Measurements from ENCODE around the gene TANK.
A peak's percentile ranks its signal among the peaks of the same experiment; 100 is the strongest.

TANK gene

GRCh38 chr2:161113693-161114575 lies 46.3 kb upstream of the TANK start:
- TF ChIP-seq CTCF (IDR thresholded peaks at IDR 0.05; ENCODE audit: borderline replicate concordance, extremely low read depth, low read length, poor library complexity, severe bottlenecking) (no peak), EZH2 (IDR thresholded peaks at IDR 0.05; ENCODE audit: borderline replicate concordance, low read depth, low read length, severe bottlenecking) (no peak)
- Histone ChIP-seq H3K9ac (ENCODE audit: low read depth, low read length) (no peak overlapping the region), H3K27ac (ENCODE audit: low read length) (no peak overlapping the region), H3K4me2 (ENCODE audit: insufficient read depth, low read length) (no peak overlapping the region), H4K20me1 (ENCODE audit: insufficient read depth, low read length) (no peaks in the 10 kb centered on the region), H3K36me3 (ENCODE audit: insufficient read depth, low read length) (no peaks in the 10 kb centered on the region), H3K9me3 (ENCODE audit: insufficient read depth, low read length, severe bottlenecking) (no peaks in the 10 kb centered on the region), H3K79me2 (ENCODE audit: insufficient read depth, low read length) (no peaks in the 10 kb centered on the region), H2AFZ (ENCODE audit: low read depth, low read length) (peak overlapping the region; percentile 54; the same call in 1 of the 2 replicates), H3K27me3 (ENCODE audit: insufficient read depth, low read length, poor library complexity) (no peaks in the 10 kb centered on the region), H3K4me1 (ENCODE audit: insufficient read depth, low read length) (no peaks in the 10 kb centered on the region), H3K4me3 (ENCODE audit: low read depth in 1 of 2, low read length in 2 of 2) (no peak overlapping the region)
- DNase-seq (no peak), ATAC-seq (ENCODE audit: insufficient read depth, low read depth) (no peak)

GRCh38 chr2:161115205-161115604 lies 45.0 kb upstream of the TANK start:
- Histone ChIP-seq H3K4me2 (ENCODE audit: insufficient read depth, low read length) (no peak overlapping the region), H3K36me3 (ENCODE audit: insufficient read depth, low read length) (no peaks in the 10 kb centered on the region), H3K27me3 (ENCODE audit: insufficient read depth, low read length, poor library complexity) (no peaks in the 10 kb centered on the region), H3K9ac (ENCODE audit: low read depth, low read length) (no peak overlapping the region), H3K4me1 (ENCODE audit: insufficient read depth, low read length) (no peaks in the 10 kb centered on the region), H3K27ac (ENCODE audit: low read length) (no peak overlapping the region), H3K9me3 (ENCODE audit: insufficient read depth, low read length, severe bottlenecking) (no peaks in the 10 kb centered on the region), H2AFZ (ENCODE audit: low read depth, low read length) (no peak overlapping the region), H3K79me2 (ENCODE audit: insufficient read depth, low read length) (no peaks in the 10 kb centered on the region), H3K4me3 (ENCODE audit: low read depth in 1 of 2, low read length in 2 of 2) (no peak overlapping the region), H4K20me1 (ENCODE audit: insufficient read depth, low read length) (no peaks in the 10 kb centered on the region)
- no peak for DNase-seq
- TF ChIP-seq CTCF (IDR thresholded peaks at IDR 0.05; ENCODE audit: borderline replicate concordance, extremely low read depth, low read length, poor library complexity, severe bottlenecking) (no peak), EZH2 (IDR thresholded peaks at IDR 0.05; ENCODE audit: borderline replicate concordance, low read depth, low read length, severe bottlenecking) (no peak)
- no peak for ATAC-seq (ENCODE audit: insufficient read depth, low read depth)

DNA sequence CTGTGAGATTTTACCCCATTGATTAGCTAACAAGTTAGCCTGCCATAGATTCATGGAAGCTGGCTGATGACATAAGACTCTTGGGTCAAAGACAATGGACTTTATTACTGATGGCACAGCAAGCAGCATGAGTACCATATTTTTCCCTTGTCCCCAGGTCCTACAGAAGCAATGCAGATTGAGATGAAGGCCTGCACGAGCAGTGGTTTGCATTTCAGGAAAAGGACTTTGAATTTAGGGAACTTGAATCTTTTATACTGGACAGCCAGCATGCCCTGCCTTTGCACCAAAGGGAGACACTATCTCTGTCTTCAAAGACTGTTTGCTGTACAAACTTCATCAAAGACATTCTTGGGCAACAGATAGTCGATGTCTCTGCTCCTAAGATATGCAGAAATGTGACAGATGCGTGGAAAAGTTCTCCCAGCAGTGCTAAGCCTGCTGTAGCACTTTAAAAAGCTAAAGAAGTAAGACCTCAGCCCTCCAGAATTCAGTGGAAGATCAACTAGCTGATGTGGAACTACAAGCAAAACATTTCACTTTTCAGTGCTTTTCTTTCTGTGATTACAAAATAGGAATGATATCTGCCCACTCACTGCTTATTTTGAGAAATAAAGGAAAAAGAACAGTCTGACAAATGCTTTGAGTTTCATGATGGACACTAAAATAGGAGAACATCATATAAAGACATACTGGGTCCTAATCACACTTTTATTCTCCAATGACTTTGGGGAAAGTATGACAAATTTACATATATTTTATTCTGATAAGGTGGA lies 44.4 kb upstream of the TANK start:
- no peak overlapping the region for H3K4me2 ChIP-seq (ENCODE audit: insufficient read depth, low read length)
- DNase-seq (no peak), ATAC-seq (ENCODE audit: insufficient read depth, low read depth) (no peak)
- TF ChIP-seq EZH2 (IDR thresholded peaks at IDR 0.05; ENCODE audit: borderline replicate concordance, low read depth, low read length, severe bottlenecking) (no peak), CTCF (IDR thresholded peaks at IDR 0.05; ENCODE audit: borderline replicate concordance, extremely low read depth, low read length, poor library complexity, severe bottlenecking) (no peak)
- no peaks in the 10 kb centered on the region for H3K27me3 ChIP-seq (ENCODE audit: insufficient read depth, low read length, poor library complexity)
- H3K4me3 ChIP-seq (ENCODE audit: low read depth in 1 of 2, low read length in 2 of 2): no peak overlapping the region
- no peak overlapping the region for H2AFZ ChIP-seq (ENCODE audit: low read depth, low read length)
- H3K9me3 ChIP-seq (ENCODE audit: insufficient read depth, low read length, severe bottlenecking): no peaks in the 10 kb centered on the region
- H3K36me3 ChIP-seq (ENCODE audit: insufficient read depth, low read length): no peaks in the 10 kb centered on the region
- no peak overlapping the region for H3K27ac ChIP-seq (ENCODE audit: low read length)
- H3K9ac ChIP-seq (ENCODE audit: low read depth, low read length): no peak overlapping the region
- H3K4me1 ChIP-seq (ENCODE audit: insufficient read depth, low read length): no peaks in the 10 kb centered on the region
- no peaks in the 10 kb centered on the region for H4K20me1 ChIP-seq (ENCODE audit: insufficient read depth, low read length)
- no peaks in the 10 kb centered on the region for H3K79me2 ChIP-seq (ENCODE audit: insufficient read depth, low read length)
